Adipose tissue (tissue), 3 donors: ENCODE data around the gene PPP1R37. TPM values are rescaled to one million over a fixed set of nuclear protein-coding genes. Genes with fewer than 3 reads are reported as not detected.

ENCODE experiments used
- H3K27ac ChIP-seq: one replicate; pipeline ENCODE4 v1.5.1; 2013; ENCODE audit warnings: low read depth, low read length
- WGBS, 3 donors: extraction: QIAGEN DNeasy Blood & Tissue Kit; methylation state at CpG; one replicate each; pipeline ENCODE4 v1.1.7; 2013; 5-methylcytosine and 5-hydroxymethylcytosine counted together
- polyA plus RNA-seq, 3 donors: library from polyadenylated mRNA; stranded (reverse); fragments of 200-250 nt; gene quantifications; one replicate each; pipeline ENCODE4 v1.2.3, GENCODE V29; 2013
- donor health status: healthy with polysubstance abuse.
- donor health status: Bipolar disorder and iron deficiency.
- donor health status: healthy.

Gene PPP1R37
- polyA plus RNA-seq, 3 donors = 15.4 to 17.5 (median 16.9) TPM

- H3K27ac ChIP-seq = no peak overlapping the region
- WGBS, 3 donors = 67 to 86% (median 78%) methylated on average over 13 of the region's 13 CpGs
Measured at GRCh38 chr19:45069056-45069455, 23.9 kb upstream of the PPP1R37 start.

- WGBS, 3 donors = 88 to 91% (median 88%) methylated on average over 6 of the region's 6 CpGs
- H3K27ac ChIP-seq = no peak overlapping the region
Measured at GRCh38 chr19:45070214-45070613, 22.8 kb upstream of the PPP1R37 start.

- WGBS, 3 donors = 85 to 93% (median 90%) methylated on average over 18 to 19 of the region's 19 CpGs
Measured at GRCh38 chr19:45070861-45071544, 22.0 kb upstream of the PPP1R37 start.

GRCh38 chr19:45071545-45071938 lies 21.4 kb upstream of the PPP1R37 start:
- no peak overlapping the region for H3K27ac ChIP-seq
- WGBS, 3 donors = 92 to 97% (median 95%) methylated on average over 25 of the region's 25 CpGs

More at GRCh38 chr19:45070861-45071544, 22.0 kb upstream of the PPP1R37 start:
- H3K27ac ChIP-seq = no peak overlapping the region

GRCh38 chr19:45071969-45072790 lies 20.8 kb upstream of the PPP1R37 start:
- no peak overlapping the region for H3K27ac ChIP-seq
- WGBS, 3 donors = 86 to 88% (median 87%) methylated on average over 33 to 34 of the region's 34 CpGs

GRCh38 chr19:45074744-45075300 lies 18.2 kb upstream of the PPP1R37 start:
- WGBS, 3 donors = 63 to 78% (median 64%) methylated on average over 11 of the region's 11 CpGs
- no peak overlapping the region for H3K27ac ChIP-seq

GRCh38 chr19:45075301-45076028 lies 17.5 kb upstream of the PPP1R37 start:
- no peak overlapping the region for H3K27ac ChIP-seq
- 9 to 20% (median 16%) methylated on average over 20 to 26 of the region's 26 CpGs for whole genome bisulfite sequencing, 3 donors

GRCh38 chr19:45076029-45076850 lies 16.7 kb upstream of the PPP1R37 start, which contains the start of gene ZNF296:
Gene ZNF296 (minus strand): TSS chr19:45076478. CDS start chr19:45076373, 105 bp downstream.
- 2 to 5% (median 2%) methylated on average over 39 to 81 of the region's 81 CpGs for WGBS, 3 donors
- H3K27ac ChIP-seq = no peak within 1 kb of the TSS

- no peak overlapping the region for H3K27ac ChIP-seq
- WGBS, 3 donors = 72 to 83% (median 78%) methylated on average over 15 of the region's 15 CpGs
Measured at GRCh38 chr19:45076851-45077730, 15.9 kb upstream of the PPP1R37 start.

- H3K27ac ChIP-seq = no peak overlapping the region
- WGBS, 3 donors = 55 to 59% (median 58%) methylated on average over 10 of the region's 10 CpGs
Measured at GRCh38 chr19:45078390-45079062, 14.5 kb upstream of the PPP1R37 start.

GRCh38 chr19:45079063-45079910 lies 13.7 kb upstream of the PPP1R37 start, which contains the start of gene GEMIN7:
Gene GEMIN7 (plus strand): TSS chr19:45079260. CDS start chr19:45090115, 10,855 bp downstream.
- WGBS, 3 donors = 0 to 1% (median 0%) methylated on average over 60 to 61 of the region's 61 CpGs
- H3K27ac ChIP-seq = no peak within 1 kb of the TSS

GRCh38 chr19:45079911-45080370 lies 13.0 kb upstream of the PPP1R37 start:
- 4 to 15% (median 13%) methylated on average over 6 of the region's 6 CpGs for WGBS, 3 donors
- H3K27ac ChIP-seq = no peak overlapping the region

GRCh38 chr19:45082170-45082569 lies 10.8 kb upstream of the PPP1R37 start:
- 89 to 92% (median 90%) methylated on average over 5 of the region's 5 CpGs for WGBS, 3 donors

GRCh38 chr19:45086480-45086879 lies 6.5 kb upstream of the PPP1R37 start:
- WGBS, 3 donors = 93% methylated on average over 4 of the region's 4 CpGs
- no peak overlapping the region for H3K27ac ChIP-seq

More at GRCh38 chr19:45082170-45082569, 10.8 kb upstream of the PPP1R37 start:
- H3K27ac ChIP-seq = no peak overlapping the region

GRCh38 chr19:45087531-45087930 lies 5.4 kb upstream of the PPP1R37 start:
- 52 to 74% (median 63%) methylated on average over 11 of the region's 11 CpGs for WGBS, 3 donors
- H3K27ac ChIP-seq = no peak overlapping the region
